GM18951 (cell line): Measurements from ENCODE around the gene SCO1.
"Not testable (repeated sequence)": the region's sequence is repeated elsewhere in the genome, so short reads cannot be mapped to it uniquely, and the experiment has no call there.

Source experiments
- POLR2A ChIP-seq: IDR thresholded peaks from 4 replicates; pipeline ENCODE4 v1.6.1; 2011; ENCODE audit warnings: mild to moderate bottlenecking; ENCODE audit not compliant: insufficient read length, insufficient read depth; ENCODE audit errors: extremely low read depth
- in situ Hi-C: fragments of 300-500 bp; cut with MboI; formaldehyde crosslinking; loops from one replicate; pipeline ENCODE4 v1.12.0; 2022; ENCODE audit warnings: low sequenced_read_pairs, mixed read lengths, inconsistent platforms; ENCODE audit not compliant: unreplicated experiment

Gene SCO1

GRCh38 chr17:10702574-10702973 is 5.2 kb upstream of the SCO1 start:
- in situ Hi-C loops = no loop called here
- TF ChIP-seq POLR2A = no peak

- in situ Hi-C loops = no loop called here
- TF ChIP-seq POLR2A = no peak
Observed at GRCh38 chr17:10699856-10700255, 2.5 kb upstream of the SCO1 start.

GRCh38 chr17:10698096-10698818 is 924 bp upstream of the SCO1 start:
- no peak for TF ChIP-seq POLR2A
- in situ Hi-C loops = no loop called here

GRCh38 chr17:10695875-10696407 is 1.4 kb downstream of the SCO1 start:
- in situ Hi-C loops = not testable (repeated sequence)

GRCh38 chr17:10687499-10687898 is 9.8 kb downstream of the SCO1 start:
- no peak for TF ChIP-seq POLR2A
- in situ Hi-C loops = no loop called here

- in situ Hi-C loops = no loop called here
Observed at GRCh38 chr17:10683853-10684252, 13.5 kb downstream of the SCO1 start.

GRCh38 chr17:10681866-10682446 is 15.4 kb downstream of the SCO1 start:
- no peak for TF ChIP-seq POLR2A
- in situ Hi-C loops = no loop called here

More at GRCh38 chr17:10683853-10684252, 13.5 kb downstream of the SCO1 start:
- TF ChIP-seq POLR2A = no peak

GRCh38 chr17:10674704-10675103 is 22.6 kb downstream of the SCO1 start:
- no peak for TF ChIP-seq POLR2A

GRCh38 chr17:10673312-10673711 is 24.0 kb downstream of the SCO1 start:
- no peak for TF ChIP-seq POLR2A
- in situ Hi-C loops = no loop called here

More at GRCh38 chr17:10674704-10675103, 22.6 kb downstream of the SCO1 start:
- in situ Hi-C loops = no loop called here

- in situ Hi-C loops = no loop called here
- no peak for TF ChIP-seq POLR2A
Observed at GRCh38 chr17:10668775-10669174, 28.6 kb downstream of the SCO1 start.

GRCh38 chr17:10666906-10667305 is 30.4 kb downstream of the SCO1 start:
- in situ Hi-C loops = no loop called here
- TF ChIP-seq POLR2A = no peak

GRCh38 chr17:10664571-10664970 is 32.8 kb downstream of the SCO1 start:
- in situ Hi-C loops = no loop called here
- TF ChIP-seq POLR2A = no peak

GRCh38 chr17:10663231-10663630 is 34.1 kb downstream of the SCO1 start:
- in situ Hi-C loops = no loop called here
- TF ChIP-seq POLR2A = no peak

GRCh38 chr17:10661437-10661836 is 35.9 kb downstream of the SCO1 start:
- no peak for TF ChIP-seq POLR2A
- in situ Hi-C loops = no loop called here
